ENCODE results near the gene PAIP1.
A peak's percentile ranks its signal among the peaks of the same experiment; 100 is the strongest.
"Not testable (repeated sequence)": the region's sequence is repeated elsewhere in the genome, so short reads cannot be mapped to it uniquely, and the experiment has no call there.

PAIP1 gene

DNA sequence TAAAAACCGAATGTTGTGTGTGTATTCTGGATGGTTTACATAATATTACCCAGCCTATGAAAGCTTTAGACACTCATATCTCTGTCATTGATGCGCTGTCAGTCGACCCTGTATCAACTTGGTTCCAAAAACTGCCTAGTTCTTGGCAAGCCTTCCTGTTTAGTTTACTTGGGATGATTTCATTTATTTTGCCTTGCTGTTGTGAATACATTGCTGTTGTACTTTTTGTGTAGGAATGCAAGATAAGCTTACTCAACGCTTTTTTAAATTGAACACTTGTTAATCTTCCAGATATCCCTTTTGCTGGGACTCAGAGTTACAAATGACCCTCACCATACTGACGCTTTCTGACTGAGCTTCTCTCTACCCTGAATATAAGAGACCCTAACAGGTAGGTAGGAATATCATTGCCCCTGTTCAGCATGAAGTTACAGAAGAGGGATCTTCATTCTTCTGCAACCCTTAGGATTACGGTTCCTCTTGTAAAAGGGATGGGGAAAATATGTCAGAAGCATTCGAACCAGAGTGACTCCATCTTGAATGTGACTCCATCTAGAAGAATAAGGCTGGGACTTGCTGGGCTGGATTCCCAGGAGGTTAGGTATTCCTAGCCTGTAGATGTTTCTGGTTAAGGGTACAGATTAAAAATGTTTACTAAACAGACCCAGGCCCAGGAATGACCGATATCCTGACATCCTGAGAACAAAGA is 13.7 kb upstream of the PAIP1 start:
- no peaks in the 10 kb centered on the region for H3K27me3 ChIP-seq (ENCODE audit: insufficient read depth, low read length)
- H2AFZ ChIP-seq (ENCODE audit: low read length, unreplicated experiment) = peak overlapping the region; percentile 57
- H3K79me2 ChIP-seq (ENCODE audit: control insufficient read depth, insufficient read depth, low read length, unreplicated experiment) = no peaks in the 10 kb centered on the region
- H3K27ac ChIP-seq (ENCODE audit: low read depth, low read length) = no peak overlapping the region
- no peaks in the 10 kb centered on the region for H3K36me3 ChIP-seq (ENCODE audit: insufficient read depth, low read length)
- peak overlapping the region; percentile 70 for H3K4me3 ChIP-seq (ENCODE audit: low read depth, low read length)
- H3K4me1 ChIP-seq (ENCODE audit: control insufficient read depth, insufficient read depth, low read length, unreplicated experiment) = peaks cover 34% of the 10 kb centered on the region

DNA sequence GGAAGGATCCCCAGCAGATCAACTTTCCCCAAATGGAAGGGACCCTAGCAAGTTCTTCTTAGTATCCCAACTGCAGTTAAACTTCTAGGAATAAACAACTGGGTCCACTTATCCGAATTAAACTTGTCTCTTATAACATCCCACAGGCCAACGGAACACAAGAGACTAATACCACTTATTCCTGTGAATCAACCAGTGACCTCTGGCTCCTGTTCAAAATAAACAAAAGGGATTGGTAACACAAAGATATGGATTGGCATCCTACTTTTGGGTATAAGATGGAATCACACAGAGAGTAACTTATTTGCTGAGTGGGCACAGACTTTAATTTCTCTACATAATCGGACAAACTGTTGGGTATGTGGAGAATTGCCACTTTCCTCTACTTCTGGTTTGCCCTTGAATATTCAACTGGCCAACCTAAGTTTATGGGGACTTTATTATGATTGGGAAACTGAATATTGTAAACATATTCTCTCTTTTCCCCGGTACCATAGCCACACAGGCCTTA is 12.4 kb upstream of the PAIP1 start:
- H3K36me3 ChIP-seq (ENCODE audit: insufficient read depth, low read length) = no peaks in the 10 kb centered on the region
- H3K27me3 ChIP-seq (ENCODE audit: insufficient read depth, low read length) = no peaks in the 10 kb centered on the region
- no peak overlapping the region for H3K4me3 ChIP-seq (ENCODE audit: low read depth, low read length)
- no peak overlapping the region for H2AFZ ChIP-seq (ENCODE audit: low read length, unreplicated experiment)
- no peaks in the 10 kb centered on the region for H3K79me2 ChIP-seq (ENCODE audit: control insufficient read depth, insufficient read depth, low read length, unreplicated experiment)
- H3K4me1 ChIP-seq (ENCODE audit: control insufficient read depth, insufficient read depth, low read length, unreplicated experiment) = peaks cover 34% of the 10 kb centered on the region
- no peak overlapping the region for H3K27ac ChIP-seq (ENCODE audit: low read depth, low read length)

DNA sequence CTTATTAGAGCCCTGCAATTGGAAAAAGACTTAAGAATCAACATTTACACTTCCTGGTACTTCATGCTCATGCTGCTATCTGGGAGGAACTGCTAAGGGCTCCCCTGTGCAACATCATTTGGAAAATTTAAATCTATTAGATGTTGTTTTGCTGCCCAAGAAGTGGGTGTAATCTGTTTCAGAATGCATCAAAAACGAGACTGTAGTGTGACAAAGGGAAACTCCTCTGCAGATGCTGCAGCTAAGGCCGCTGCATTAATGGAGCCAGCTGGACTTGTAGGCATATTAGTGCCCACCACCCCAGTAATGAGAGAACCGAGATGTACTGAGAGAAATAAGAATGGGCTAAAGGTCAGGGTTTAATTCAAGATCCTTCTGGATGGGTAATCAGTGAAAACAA is 11.1 kb upstream of the PAIP1 start:
- no peaks in the 10 kb centered on the region for H3K36me3 ChIP-seq (ENCODE audit: insufficient read depth, low read length)
- H3K4me3 ChIP-seq (ENCODE audit: low read depth, low read length) = no peak overlapping the region
- no peak overlapping the region for H3K27ac ChIP-seq (ENCODE audit: low read depth, low read length)
- no peaks in the 10 kb centered on the region for H3K27me3 ChIP-seq (ENCODE audit: insufficient read depth, low read length)
- no peak overlapping the region for H2AFZ ChIP-seq (ENCODE audit: low read length, unreplicated experiment)
- H3K4me1 ChIP-seq (ENCODE audit: control insufficient read depth, insufficient read depth, low read length, unreplicated experiment) = peaks cover 28% of the 10 kb centered on the region
- no peaks in the 10 kb centered on the region for H3K79me2 ChIP-seq (ENCODE audit: control insufficient read depth, insufficient read depth, low read length, unreplicated experiment)

DNA sequence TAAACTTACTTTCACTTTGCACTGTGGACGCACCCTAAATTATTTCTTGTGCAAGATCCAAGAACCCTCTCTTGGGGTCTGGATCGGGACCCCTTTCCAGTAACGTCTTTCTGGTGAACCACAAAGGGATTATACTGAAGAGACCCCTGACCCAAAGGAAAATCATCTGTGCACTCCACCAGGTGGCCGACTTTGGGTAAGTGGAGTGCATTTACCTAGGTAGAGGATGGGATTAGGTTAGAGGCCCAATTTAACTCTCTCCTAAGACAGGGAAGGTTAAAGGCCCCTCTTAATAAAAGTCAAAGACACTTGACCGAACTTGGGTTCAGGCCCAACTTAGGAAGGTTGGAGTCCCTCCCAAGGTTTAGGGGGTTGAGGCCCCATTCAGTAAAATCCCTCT is 8.2 kb upstream of the PAIP1 start:
- Histone ChIP-seq H3K27me3 (ENCODE audit: insufficient read depth, low read length) (no peaks in the 10 kb centered on the region), H2AFZ (ENCODE audit: low read length, unreplicated experiment) (peak overlapping the region; percentile 70), H3K79me2 (ENCODE audit: control insufficient read depth, insufficient read depth, low read length, unreplicated experiment) (no peaks in the 10 kb centered on the region), H3K36me3 (ENCODE audit: insufficient read depth, low read length) (no peaks in the 10 kb centered on the region), H3K4me3 (ENCODE audit: low read depth, low read length) (peak overlapping the region; percentile 55), H3K4me1 (ENCODE audit: control insufficient read depth, insufficient read depth, low read length, unreplicated experiment) (peaks cover 26% of the 10 kb centered on the region), H3K27ac (ENCODE audit: low read depth, low read length) (no peak overlapping the region)

- Histone ChIP-seq H3K4me1 (ENCODE audit: control insufficient read depth, insufficient read depth, low read length, unreplicated experiment) (peaks cover 26% of the 10 kb centered on the region), H2AFZ (ENCODE audit: low read length, unreplicated experiment) (no peak overlapping the region), H3K27me3 (ENCODE audit: insufficient read depth, low read length) (no peaks in the 10 kb centered on the region), H3K4me3 (ENCODE audit: low read depth, low read length) (no peak overlapping the region), H3K27ac (ENCODE audit: low read depth, low read length) (no peak overlapping the region), H3K79me2 (ENCODE audit: control insufficient read depth, insufficient read depth, low read length, unreplicated experiment) (no peaks in the 10 kb centered on the region), H3K36me3 (ENCODE audit: insufficient read depth, low read length) (no peaks in the 10 kb centered on the region)
Measured at GRCh38 chr5:43564289-43564850, 7.5 kb upstream of the PAIP1 start.

DNA sequence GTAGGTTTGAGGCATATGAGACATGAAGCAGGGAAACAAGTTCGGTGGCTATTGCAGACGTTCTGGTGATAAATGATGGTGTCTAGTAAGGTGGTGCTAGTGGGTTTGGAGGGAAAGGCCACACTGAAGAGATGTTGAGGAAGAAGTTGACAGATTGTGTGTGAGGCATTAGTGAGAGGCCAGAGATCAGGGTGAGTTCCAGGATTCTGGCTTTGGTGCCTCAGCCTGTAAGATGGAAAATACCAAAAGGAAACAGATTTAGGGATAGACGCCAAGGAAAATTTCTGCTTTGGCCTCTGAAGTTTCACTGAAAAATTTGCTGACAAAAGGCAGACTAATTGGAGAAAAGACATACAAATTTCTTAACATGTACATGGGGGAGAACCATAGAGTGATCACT is 6.4 kb upstream of the PAIP1 start:
- H3K4me1 ChIP-seq (ENCODE audit: control insufficient read depth, insufficient read depth, low read length, unreplicated experiment) = peaks cover 22% of the 10 kb centered on the region
- no peak overlapping the region for H2AFZ ChIP-seq (ENCODE audit: low read length, unreplicated experiment)
- no peaks in the 10 kb centered on the region for H3K27me3 ChIP-seq (ENCODE audit: insufficient read depth, low read length)
- H3K4me3 ChIP-seq (ENCODE audit: low read depth, low read length) = no peak overlapping the region
- H3K36me3 ChIP-seq (ENCODE audit: insufficient read depth, low read length) = no peaks in the 10 kb centered on the region
- H3K27ac ChIP-seq (ENCODE audit: low read depth, low read length) = no peak overlapping the region
- H3K79me2 ChIP-seq (ENCODE audit: control insufficient read depth, insufficient read depth, low read length, unreplicated experiment) = no peaks in the 10 kb centered on the region

DNA sequence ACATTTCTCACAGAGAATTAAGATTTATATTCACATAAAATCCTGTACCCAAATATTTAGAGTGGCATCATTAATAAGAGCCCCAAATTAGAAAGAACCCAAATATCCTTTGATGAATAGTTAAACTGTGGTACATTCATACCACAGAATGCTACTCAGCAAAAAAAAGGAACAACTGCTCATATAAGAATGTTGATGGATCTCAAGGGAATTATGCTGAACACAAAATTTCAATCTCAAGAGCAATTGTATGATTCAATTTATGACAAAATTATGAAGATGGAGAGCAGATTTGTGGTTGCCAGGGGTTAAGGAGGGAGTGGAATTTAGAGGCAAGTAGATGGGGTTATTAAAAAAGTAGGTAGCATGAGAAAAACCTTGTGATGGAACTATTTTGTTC is 4.5 kb upstream of the PAIP1 start:
- peaks cover under 1% of the 10 kb centered on the region for H3K79me2 ChIP-seq (ENCODE audit: control insufficient read depth, insufficient read depth, low read length, unreplicated experiment)
- H3K4me1 ChIP-seq (ENCODE audit: control insufficient read depth, insufficient read depth, low read length, unreplicated experiment) = peaks cover 22% of the 10 kb centered on the region
- H2AFZ ChIP-seq (ENCODE audit: low read length, unreplicated experiment) = no peak overlapping the region
- H3K36me3 ChIP-seq (ENCODE audit: insufficient read depth, low read length) = no peaks in the 10 kb centered on the region
- peak overlapping the region; percentile 16 for H3K27ac ChIP-seq (ENCODE audit: low read depth, low read length)
- no peaks in the 10 kb centered on the region for H3K27me3 ChIP-seq (ENCODE audit: insufficient read depth, low read length)
- no peak overlapping the region for H3K4me3 ChIP-seq (ENCODE audit: low read depth, low read length)

GRCh38 chr5:43560128-43560527 is 3.3 kb upstream of the PAIP1 start:
- no peak overlapping the region for H3K4me3 ChIP-seq (ENCODE audit: low read depth, low read length)
- H3K27ac ChIP-seq (ENCODE audit: low read depth, low read length) = no peak overlapping the region
- H2AFZ ChIP-seq (ENCODE audit: low read length, unreplicated experiment) = no peak overlapping the region
- H3K79me2 ChIP-seq (ENCODE audit: control insufficient read depth, insufficient read depth, low read length, unreplicated experiment) = peaks cover 13% of the 10 kb centered on the region
- H3K36me3 ChIP-seq (ENCODE audit: insufficient read depth, low read length) = no peaks in the 10 kb centered on the region
- H3K4me1 ChIP-seq (ENCODE audit: control insufficient read depth, insufficient read depth, low read length, unreplicated experiment) = peaks cover 27% of the 10 kb centered on the region
- H3K27me3 ChIP-seq (ENCODE audit: insufficient read depth, low read length) = no peaks in the 10 kb centered on the region

GRCh38 chr5:43556607-43556856 is 345 bp downstream of the PAIP1 start:
- Histone ChIP-seq H3K79me2 (ENCODE audit: control insufficient read depth, insufficient read depth, low read length, unreplicated experiment) (peaks cover 49% of the 10 kb centered on the region), H3K4me1 (ENCODE audit: control insufficient read depth, insufficient read depth, low read length, unreplicated experiment) (peaks cover 36% of the 10 kb centered on the region), H3K27ac (ENCODE audit: low read depth, low read length) (peak overlapping the region; percentile 79), H2AFZ (ENCODE audit: low read length, unreplicated experiment) (peak overlapping the region; percentile 50), H3K4me3 (ENCODE audit: low read depth, low read length) (peak overlapping the region; percentile 97), H3K36me3 (ENCODE audit: insufficient read depth, low read length) (peaks cover 30% of the 10 kb centered on the region)
- not testable (repeated sequence) for H3K27me3 ChIP-seq (ENCODE audit: insufficient read depth, low read length)

GRCh38 chr5:43555895-43556606 is 826 bp downstream of the PAIP1 start:
- H3K36me3 ChIP-seq (ENCODE audit: insufficient read depth, low read length) = peaks cover 30% of the 10 kb centered on the region
- H3K4me3 ChIP-seq (ENCODE audit: low read depth, low read length) = peak overlapping the region; percentile 97
- peak overlapping the region; percentile 50 for H2AFZ ChIP-seq (ENCODE audit: low read length, unreplicated experiment)
- H3K4me1 ChIP-seq (ENCODE audit: control insufficient read depth, insufficient read depth, low read length, unreplicated experiment) = peaks cover 32% of the 10 kb centered on the region
- H3K27me3 ChIP-seq (ENCODE audit: insufficient read depth, low read length) = no peaks in the 10 kb centered on the region
- H3K27ac ChIP-seq (ENCODE audit: low read depth, low read length) = peak overlapping the region; percentile 79; the same call in 1 of the 2 replicates
- peaks cover 51% of the 10 kb centered on the region for H3K79me2 ChIP-seq (ENCODE audit: control insufficient read depth, insufficient read depth, low read length, unreplicated experiment)

- Histone ChIP-seq H3K36me3 (ENCODE audit: insufficient read depth, low read length) (peaks cover 30% of the 10 kb centered on the region), H3K27ac (ENCODE audit: low read depth, low read length) (no peak overlapping the region), H3K79me2 (ENCODE audit: control insufficient read depth, insufficient read depth, low read length, unreplicated experiment) (peaks cover 63% of the 10 kb centered on the region), H3K4me3 (ENCODE audit: low read depth, low read length) (peak overlapping the region; percentile 97), H3K27me3 (ENCODE audit: insufficient read depth, low read length) (no peaks in the 10 kb centered on the region), H3K4me1 (ENCODE audit: control insufficient read depth, insufficient read depth, low read length, unreplicated experiment) (peaks cover 21% of the 10 kb centered on the region), H2AFZ (ENCODE audit: low read length, unreplicated experiment) (no peak overlapping the region)
Measured at GRCh38 chr5:43554497-43554896, 2.4 kb downstream of the PAIP1 start.

All from ACC112 (cell line).